ENCODE measurements around the gene PHKG1. TPM values are rescaled to one million over a fixed set of nuclear protein-coding genes. Genes with fewer than 3 reads are reported as not detected.
"Not testable (repeated sequence)": the region's sequence is repeated elsewhere in the genome, so short reads cannot be mapped to it uniquely, and the experiment has no call there.

The PHKG1 gene
- total RNA-seq, 1 donor, result 1.1 TPM

GRCh38 chr7:56083150-56083785, 9.5 kb downstream of the PHKG1 start:
- no peak for DNase-seq (ENCODE audit: low read depth in 2 of 3, low spot score in 2 of 3)

GRCh38 chr7:56081626-56082340, 11.0 kb downstream of the PHKG1 start:
- no peak for DNase-seq (ENCODE audit: low read depth in 2 of 3, low spot score in 2 of 3)

GRCh38 chr7:56080726-56081435, 11.9 kb downstream of the PHKG1 start:
- DNase-seq (ENCODE audit: low read depth in 2 of 3, low spot score in 2 of 3), result not testable (repeated sequence)

GRCh38 chr7:56079450-56080185, 13.1 kb downstream of the PHKG1 start:
- DNase-seq (ENCODE audit: low read depth in 2 of 3, low spot score in 2 of 3), result no peak

GRCh38 chr7:56078196-56078595, 14.6 kb downstream of the PHKG1 start:
- DNase-seq (ENCODE audit: low read depth in 2 of 3, low spot score in 2 of 3), result no peak

GRCh38 chr7:56077681-56078080, 15.1 kb downstream of the PHKG1 start:
- no peak for DNase-seq (ENCODE audit: low read depth in 2 of 3, low spot score in 2 of 3)

- peak; percentile 36 to 82 (median 61) for DNase-seq (ENCODE audit: low read depth in 2 of 3, low spot score in 2 of 3)
Measured at GRCh38 chr7:56074371-56074791, 18.4 kb downstream of the PHKG1 start.

GRCh38 chr7:56066376-56066775, 26.4 kb downstream of the PHKG1 start:
- DNase-seq (ENCODE audit: low read depth in 2 of 3, low spot score in 2 of 3), result not testable (repeated sequence)

GRCh38 chr7:56063882-56064625, 28.7 kb downstream of the PHKG1 start, which contains the start of gene SUMF2:
TSS of gene SUMF2 (plus strand) at chr7:56064286. CDS start at chr7:56064312, 26 bp downstream.
- peak; percentile 89 to 91 (median 89) for DNase-seq (ENCODE audit: low read depth in 2 of 3, low spot score in 2 of 3)

- no peak for DNase-seq (ENCODE audit: low read depth in 2 of 3, low spot score in 2 of 3)
Measured at GRCh38 chr7:56063500-56063881, 29.3 kb downstream of the PHKG1 start.

- peak in 1 of 3 donors; percentile 18 for DNase-seq (ENCODE audit: low read depth in 2 of 3, low spot score in 2 of 3)
Measured at GRCh38 chr7:56062382-56062781, 30.4 kb downstream of the PHKG1 start.

GRCh38 chr7:56053993-56054392, 38.8 kb downstream of the PHKG1 start:
- DNase-seq (ENCODE audit: low read depth in 2 of 3, low spot score in 2 of 3), result no peak

- DNase-seq (ENCODE audit: low read depth in 2 of 3, low spot score in 2 of 3), result no peak
Measured at GRCh38 chr7:56053379-56053778, 39.4 kb downstream of the PHKG1 start.

GRCh38 chr7:56051339-56052191, 41.2 kb downstream of the PHKG1 start, which contains the start of the genes CCT6A and PSPH:
TSS of gene CCT6A (plus strand) at chr7:56051765. CDS start at chr7:56051849, 84 bp downstream.
TSS of gene PSPH (minus strand) at chr7:56051444. CDS start at chr7:56021212, 30,232 bp downstream.
- DNase-seq (ENCODE audit: low read depth in 2 of 3, low spot score in 2 of 3), result peak; percentile 76 to 94 (median 89)

GRCh38 chr7:56051053-56051338, 41.8 kb downstream of the PHKG1 start:
- no peak for DNase-seq (ENCODE audit: low read depth in 2 of 3, low spot score in 2 of 3)

- DNase-seq (ENCODE audit: low read depth in 2 of 3, low spot score in 2 of 3), result not testable (repeated sequence)
Measured at GRCh38 chr7:56048763-56049162, 44.0 kb downstream of the PHKG1 start.

- no peak for DNase-seq (ENCODE audit: low read depth in 2 of 3, low spot score in 2 of 3)
Measured at GRCh38 chr7:56048245-56048644, 44.5 kb downstream of the PHKG1 start.

GRCh38 chr7:56047446-56048116, 45.2 kb downstream of the PHKG1 start:
- not testable (repeated sequence) for DNase-seq (ENCODE audit: low read depth in 2 of 3, low spot score in 2 of 3)
